Activated CD4-positive, alpha-beta T cell treated with anti-CD3 and anti-CD28 coated beads for 36 hours (primary cell): ENCODE measurements around the gene CRY1. TPM values are rescaled to one million over a fixed set of nuclear protein-coding genes. Genes with fewer than 3 reads are reported as not detected.
"Not testable (repeated sequence)": the region's sequence is repeated elsewhere in the genome, so short reads cannot be mapped to it uniquely, and the experiment has no call there.

Experiments
- ATAC-seq: fragments of 200-7000 bp; cut with Tn5 transposase; one replicate; pipeline ENCODE4 v1.10.0; 2021; ENCODE audit warnings: mild to moderate bottlenecking, moderate library complexity
- CTCF ChIA-PET: fragments of 350-600 bp; sonication (Branson Sonifier 250); formaldehyde crosslinking; loops from one replicate; lab custom pipeline; 2021; ENCODE audit warnings: antibody characterized with exemption; lab: Charles Lee
- POLR2A ChIA-PET: fragments of 350-600 bp; sonication (Branson Sonifier 250); formaldehyde crosslinking; loops from one replicate; lab custom pipeline; 2021; ENCODE audit warnings: antibody characterized with exemption, inconsistent platforms; lab: Charles Lee
- DNase-seq: peaks from one replicate; pipeline ENCODE4 v3.0.0-alpha.2; 2020
- H3K27ac Mint-ChIP-seq: one replicate; pipeline ENCODE4 v1.8.0; 2021; ENCODE audit warnings: mixed read lengths
- H3K27me3 Mint-ChIP-seq: one replicate; pipeline ENCODE4 v1.8.0; 2021; ENCODE audit warnings: mixed read lengths
- H3K36me3 Mint-ChIP-seq: one replicate; pipeline ENCODE4 v1.8.0; 2021; ENCODE audit warnings: low read depth, mixed read lengths
- H3K4me1 Mint-ChIP-seq: one replicate; pipeline ENCODE4 v1.8.0; 2021; ENCODE audit warnings: mixed read lengths
- H3K4me3 Mint-ChIP-seq: one replicate; pipeline ENCODE4 v1.8.0; 2021; ENCODE audit warnings: mild to moderate bottlenecking, moderate library complexity, mixed read lengths
- H3K9me3 Mint-ChIP-seq: one replicate; pipeline ENCODE4 v1.8.0; 2021; ENCODE audit warnings: low read depth, mixed read lengths
- intact Hi-C, 2 experiments: fragments of 100-400 bp; cut with DNase I in 1 of 2; cut with micrococcal nuclease in 1 of 2; formaldehyde crosslinking; loops; one replicate each; pipeline versions ENCODE4 v1.14.2 to v1.15.1; 2022 to 2024; cut with DNase I, micrococcal nuclease
- total RNA-seq, 2 experiments: library from RNA; stranded (reverse); gene quantifications; one replicate each; pipeline ENCODE4 v1.2.3, GENCODE V29; 2021

The CRY1 gene
- total RNA-seq, 2 experiments from 2014 or later = 14.8 to 17.7 TPM

DNA sequence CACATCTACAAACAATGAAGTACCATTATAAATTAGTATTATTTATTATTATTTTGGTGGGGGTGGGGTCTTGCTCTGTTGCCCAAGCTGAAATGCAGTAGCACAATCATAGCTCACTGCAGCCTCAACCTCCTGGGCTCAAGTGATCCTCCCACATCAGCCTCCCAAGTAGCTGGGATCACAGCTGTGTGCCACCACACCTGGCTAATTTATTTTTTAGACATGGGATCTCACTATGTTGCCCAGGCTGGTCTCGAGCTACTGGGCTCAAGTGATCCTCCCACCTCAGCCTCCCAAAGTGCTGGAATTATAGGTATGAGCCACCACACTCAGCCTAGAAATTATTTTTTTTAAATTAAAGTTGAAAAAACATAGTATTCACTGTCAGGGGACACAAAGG is 15.0 kb upstream of the CRY1 start:
- H3K4me1 Mint-ChIP-seq, H3K9me3 Mint-ChIP-seq, intact Hi-C loops, ATAC-seq, POLR2A ChIA-PET, H3K27ac Mint-ChIP-seq, H3K4me3 Mint-ChIP-seq, DNase-seq, H3K36me3 Mint-ChIP-seq: not testable (repeated sequence)
- CTCF ChIA-PET = interaction anchor here (0.6 to 1.3 kb wide), 3 partner anchors 23 to 1406 kb away, joined by 3 to 5 read pairs (median 3); no protein-coding TSS in a partner anchor
- peaks cover 13% of the 10 kb centered on the region for H3K27me3 Mint-ChIP-seq

DNA sequence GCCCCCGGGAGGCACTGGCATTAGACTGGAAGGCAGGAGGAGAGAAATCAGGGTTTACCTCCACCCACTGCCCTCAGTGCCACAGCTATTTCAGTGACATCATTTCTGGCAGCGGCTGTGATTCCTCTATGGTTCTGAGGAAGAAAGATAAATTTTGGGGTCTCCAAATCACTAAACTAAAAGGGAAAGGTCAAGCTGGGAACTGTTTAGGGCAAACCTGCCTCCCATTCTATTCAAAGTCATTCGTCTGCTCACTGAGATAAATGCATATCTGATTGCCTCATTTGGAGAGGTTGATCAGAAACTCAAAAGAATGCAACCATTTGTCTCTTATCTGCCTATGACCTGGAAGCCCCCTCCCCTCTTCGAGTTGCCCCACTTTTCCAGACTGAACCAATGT is 14.0 kb upstream of the CRY1 start:
- Mint-ChIP-seq H3K27me3 (peaks cover 9% of the 10 kb centered on the region), H3K36me3 (no peaks in the 10 kb centered on the region), H3K27ac (no peak overlapping the region), H3K4me1 (peaks cover 5% of the 10 kb centered on the region), H3K9me3 (no peaks in the 10 kb centered on the region), H3K4me3 (no peak overlapping the region)
- intact Hi-C loops = no loop called here
- DNase-seq (no peak), ATAC-seq (no peak)
- CTCF ChIA-PET = interaction anchor here (1.1 kb wide), 1 partner anchor 501 kb away, joined by 3 read pairs; no protein-coding TSS in a partner anchor
- POLR2A ChIA-PET = no interaction called here

DNA sequence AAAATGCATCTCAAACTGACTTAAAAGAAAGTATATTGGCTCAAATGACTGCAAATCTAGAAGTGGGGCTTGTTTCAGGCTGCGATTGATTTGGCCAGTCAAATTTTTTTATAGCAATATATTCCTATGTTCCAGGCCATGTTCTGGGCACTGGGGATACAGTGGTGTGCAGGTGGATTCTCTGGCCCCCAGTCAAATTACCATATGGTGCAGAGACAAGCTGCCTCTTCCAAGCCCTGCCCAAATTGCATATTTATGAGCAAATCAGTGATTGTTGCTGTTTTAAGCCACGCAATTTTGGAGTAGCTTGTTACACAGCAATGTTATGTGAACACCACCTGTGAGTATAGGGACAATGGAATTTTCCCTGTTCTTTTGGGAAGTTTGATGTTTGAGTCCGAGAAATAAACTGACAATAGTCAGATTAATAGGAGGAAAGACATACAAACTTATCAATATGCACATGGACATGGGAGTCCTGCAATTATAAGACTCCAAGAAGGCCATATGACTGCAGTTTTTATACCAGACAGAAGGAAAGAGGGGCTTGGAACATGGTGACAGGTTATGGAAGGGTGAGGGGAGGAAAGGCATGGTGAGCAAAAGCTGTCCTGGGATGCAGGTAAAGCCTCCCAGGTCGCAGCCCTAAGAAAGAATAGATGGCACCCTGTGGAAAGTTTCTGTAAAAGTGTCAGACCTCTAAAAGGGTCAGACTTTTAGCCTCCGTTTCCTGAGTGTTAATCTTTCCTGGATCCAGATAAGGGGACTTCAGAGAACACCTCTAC is 13.1 kb upstream of the CRY1 start:
- H3K27me3 Mint-ChIP-seq = peaks cover 9% of the 10 kb centered on the region
- ATAC-seq (no peak), DNase-seq (no peak)
- H3K9me3 Mint-ChIP-seq = no peaks in the 10 kb centered on the region
- ChIA-PET CTCF (interaction anchor here (0.7 to 3.9 kb wide), 3 partner anchors 16 to 1394 kb away, joined by 3 to 37 read pairs (median 3); no protein-coding TSS in a partner anchor), POLR2A (no interaction called here)
- H3K36me3 Mint-ChIP-seq = no peaks in the 10 kb centered on the region
- no peak overlapping the region for H3K4me3 Mint-ChIP-seq
- intact Hi-C loops = no loop called here
- H3K4me1 Mint-ChIP-seq = peaks cover 5% of the 10 kb centered on the region
- H3K27ac Mint-ChIP-seq = no peak overlapping the region

DNA sequence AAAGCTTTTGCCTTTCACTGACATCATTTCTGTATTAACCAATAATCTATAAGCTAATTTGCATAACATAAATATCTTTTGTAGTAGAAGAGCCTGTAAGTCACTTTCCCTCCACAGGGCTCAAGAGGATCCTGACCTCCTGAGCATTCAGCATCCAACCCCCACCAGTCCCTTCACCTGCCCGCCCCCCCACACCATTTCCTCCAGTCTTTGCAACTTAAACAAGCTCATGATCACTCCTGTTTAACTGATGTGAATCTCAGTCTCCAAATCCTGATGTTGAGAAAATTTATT is 12.0 kb upstream of the CRY1 start:
- ChIA-PET POLR2A (no interaction called here), CTCF (interaction anchor here (0.5 to 3.9 kb wide), 8 partner anchors 11 to 150 kb away, joined by 3 to 37 read pairs (median 5); partner anchors contain the start of genes CRY1 and TMEM263)
- no peak for DNase-seq
- no peak for ATAC-seq
- Mint-ChIP-seq H3K9me3 (no peaks in the 10 kb centered on the region), H3K4me1 (peaks cover 5% of the 10 kb centered on the region), H3K36me3 (no peaks in the 10 kb centered on the region), H3K4me3 (no peak overlapping the region), H3K27ac (no peak overlapping the region), H3K27me3 (peaks cover 7% of the 10 kb centered on the region)
- intact Hi-C loops = loop anchor here in 1 of 2 experiments (2.0 kb wide), 1 partner anchor 719 kb away; no protein-coding TSS in a partner anchor

DNA sequence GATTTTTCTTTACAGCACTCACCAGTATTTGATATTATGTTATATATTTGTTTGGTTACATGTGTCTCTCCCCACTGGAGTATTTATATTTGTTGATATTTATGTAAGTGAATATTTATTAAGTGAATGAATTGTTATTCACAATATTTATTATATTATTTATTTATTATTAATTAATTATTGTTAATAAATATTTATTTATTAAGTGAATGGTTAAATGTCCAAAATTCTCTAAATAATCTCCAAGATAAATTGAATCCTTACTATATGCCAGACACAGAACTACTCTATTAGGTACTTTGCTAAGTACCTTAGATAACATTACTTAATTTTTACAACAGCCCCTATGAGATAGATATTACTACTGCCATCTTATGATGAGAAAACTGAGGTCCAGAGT is 10.2 kb upstream of the CRY1 start:
- intact Hi-C loops = loop anchor here in 1 of 2 experiments (5.0 kb wide), 1 partner anchor 716 kb away; no protein-coding TSS in a partner anchor
- Mint-ChIP-seq H3K36me3 (no peaks in the 10 kb centered on the region), H3K9me3 (no peaks in the 10 kb centered on the region), H3K4me3 (no peak overlapping the region), H3K27ac (no peak overlapping the region), H3K27me3 (peaks cover 6% of the 10 kb centered on the region), H3K4me1 (peaks cover 5% of the 10 kb centered on the region)
- DNase-seq = no peak
- CTCF ChIA-PET = interaction anchor here (0.6 to 3.9 kb wide), 5 partner anchors 11 to 425 kb away, joined by 3 to 37 read pairs (median 3); no protein-coding TSS in a partner anchor
- POLR2A ChIA-PET = no interaction called here
- ATAC-seq = no peak

DNA sequence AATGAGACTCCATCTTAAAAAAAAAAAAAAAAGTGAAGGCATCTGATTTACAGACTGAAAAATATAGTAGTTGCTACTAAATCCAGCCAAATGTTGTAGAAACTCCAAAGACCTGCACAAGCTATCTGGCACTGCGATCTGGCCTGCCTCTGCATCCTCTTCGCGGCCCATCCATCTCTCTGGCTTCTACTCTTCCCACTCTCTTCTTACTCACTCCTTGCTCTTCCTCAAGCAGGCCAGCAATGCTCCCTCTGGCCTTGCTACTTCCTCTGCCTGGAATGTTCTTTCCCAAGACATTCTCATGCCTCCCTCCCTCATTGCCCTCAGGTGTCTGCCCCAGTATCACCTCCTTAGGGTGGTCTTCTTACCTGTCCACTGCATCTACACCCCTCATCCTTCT is 9.7 kb upstream of the CRY1 start:
- ATAC-seq (no peak), DNase-seq (no peak)
- Mint-ChIP-seq H3K4me3 (no peak overlapping the region), H3K27ac (no peak overlapping the region), H3K9me3 (no peaks in the 10 kb centered on the region), H3K36me3 (no peaks in the 10 kb centered on the region), H3K27me3 (peaks cover 6% of the 10 kb centered on the region), H3K4me1 (peaks cover 5% of the 10 kb centered on the region)
- intact Hi-C loops = loop anchor here in 1 of 2 experiments (5.0 kb wide), 1 partner anchor 716 kb away; no protein-coding TSS in a partner anchor
- ChIA-PET CTCF (interaction anchor here (0.6 to 3.9 kb wide), 3 partner anchors 12 to 425 kb away, joined by 3 to 37 read pairs (median 3); no protein-coding TSS in a partner anchor), POLR2A (no interaction called here)

DNA sequence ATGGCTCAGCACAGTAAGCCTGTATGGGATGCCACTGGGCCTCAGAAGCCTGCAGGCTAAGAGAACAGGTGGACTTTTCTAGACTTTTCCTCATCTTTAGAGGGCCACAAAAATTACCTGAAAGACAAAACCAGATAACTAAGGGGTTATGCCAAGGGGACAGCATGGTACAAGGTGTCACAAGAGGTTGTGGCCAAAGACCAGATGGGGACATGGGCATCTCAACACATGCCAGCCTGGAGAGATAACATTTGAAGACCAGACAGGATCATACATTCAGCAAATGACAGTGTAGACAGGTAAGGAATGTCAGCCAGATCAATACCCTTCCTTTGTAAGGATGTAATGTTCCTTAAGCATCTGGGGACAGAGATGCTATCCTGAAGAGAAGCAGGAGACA is 8.9 kb upstream of the CRY1 start:
- H3K4me1 Mint-ChIP-seq = peaks cover 5% of the 10 kb centered on the region
- no peak for DNase-seq
- H3K9me3 Mint-ChIP-seq = no peaks in the 10 kb centered on the region
- no peak for ATAC-seq
- H3K36me3 Mint-ChIP-seq = no peaks in the 10 kb centered on the region
- ChIA-PET POLR2A (no interaction called here), CTCF (interaction anchor here (0.6 kb wide), 1 partner anchor 20 kb away, joined by 3 read pairs; no protein-coding TSS in a partner anchor)
- no peak overlapping the region for H3K4me3 Mint-ChIP-seq
- intact Hi-C loops = loop anchor here in 1 of 2 experiments (5.0 kb wide), 1 partner anchor 715 kb away; no protein-coding TSS in a partner anchor
- peaks cover 9% of the 10 kb centered on the region for H3K27me3 Mint-ChIP-seq
- no peak overlapping the region for H3K27ac Mint-ChIP-seq

DNA sequence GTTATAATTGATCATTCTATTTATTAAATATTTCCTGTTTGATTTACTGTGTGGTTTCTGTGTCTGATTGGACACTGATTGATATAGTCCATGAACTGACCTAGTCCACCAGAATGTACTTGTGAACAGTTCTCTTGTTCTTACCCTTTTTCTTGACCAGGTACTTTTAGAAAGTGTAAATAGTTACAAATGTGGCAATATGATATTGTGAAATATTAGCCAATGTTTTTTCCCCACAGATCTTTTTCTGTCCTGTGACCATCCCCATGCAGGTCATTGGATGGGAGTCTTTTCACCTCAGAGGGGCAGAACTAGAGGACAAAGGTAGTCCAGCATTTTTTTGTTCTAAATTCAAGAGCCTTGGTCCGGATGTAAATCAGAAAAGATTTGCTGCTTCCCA is 8.3 kb upstream of the CRY1 start:
- POLR2A ChIA-PET = no interaction called here
- intact Hi-C loops = loop anchor here in 1 of 2 experiments (5.0 kb wide), 1 partner anchor 714 kb away; no protein-coding TSS in a partner anchor
- no peak for DNase-seq
- no peak for ATAC-seq
- H3K27ac Mint-ChIP-seq = no peak overlapping the region
- CTCF ChIA-PET = interaction anchor here (0.6 kb wide), 1 partner anchor 19 kb away, joined by 3 read pairs; no protein-coding TSS in a partner anchor
- H3K36me3 Mint-ChIP-seq = no peaks in the 10 kb centered on the region
- H3K9me3 Mint-ChIP-seq = no peaks in the 10 kb centered on the region
- no peak overlapping the region for H3K4me3 Mint-ChIP-seq
- H3K4me1 Mint-ChIP-seq = peaks cover 5% of the 10 kb centered on the region
- peaks cover 10% of the 10 kb centered on the region for H3K27me3 Mint-ChIP-seq

DNA sequence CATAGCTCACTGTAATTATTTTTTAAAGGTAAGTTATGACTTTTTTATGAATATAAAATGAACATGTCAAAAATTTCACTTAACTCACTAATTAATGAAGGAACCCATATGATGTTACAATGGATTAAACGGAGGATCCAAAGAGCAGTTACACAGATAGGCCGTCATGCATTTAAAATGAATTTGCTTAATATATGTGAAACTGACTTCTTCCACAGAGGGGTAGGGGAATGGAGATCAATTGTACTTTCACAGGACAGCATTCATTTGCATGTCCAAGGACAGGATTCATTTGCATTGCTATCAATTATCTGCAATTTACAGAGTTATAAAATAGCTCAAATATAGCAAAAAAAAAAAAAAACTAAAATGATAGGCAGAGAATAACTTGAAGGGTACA is 6.6 kb upstream of the CRY1 start:
- Mint-ChIP-seq H3K36me3 (peaks cover 3% of the 10 kb centered on the region), H3K27me3 (peaks cover 7% of the 10 kb centered on the region), H3K4me1 (peaks cover 2% of the 10 kb centered on the region), H3K4me3 (no peak overlapping the region), H3K9me3 (peaks cover 6% of the 10 kb centered on the region), H3K27ac (no peak overlapping the region)
- ChIA-PET CTCF (interaction anchor here (0.6 to 1.8 kb wide), 3 partner anchors 9 to 469 kb away, joined by 3 to 8 read pairs (median 4); no protein-coding TSS in a partner anchor), POLR2A (no interaction called here)
- intact Hi-C loops = loop anchor here (5.0 to 10.0 kb wide), 2 partner anchors 713 to 1995 kb away; partner anchors contain the start of gene WASHC4 (in 1 of the 2)
- no peak for ATAC-seq
- DNase-seq = no peak

DNA sequence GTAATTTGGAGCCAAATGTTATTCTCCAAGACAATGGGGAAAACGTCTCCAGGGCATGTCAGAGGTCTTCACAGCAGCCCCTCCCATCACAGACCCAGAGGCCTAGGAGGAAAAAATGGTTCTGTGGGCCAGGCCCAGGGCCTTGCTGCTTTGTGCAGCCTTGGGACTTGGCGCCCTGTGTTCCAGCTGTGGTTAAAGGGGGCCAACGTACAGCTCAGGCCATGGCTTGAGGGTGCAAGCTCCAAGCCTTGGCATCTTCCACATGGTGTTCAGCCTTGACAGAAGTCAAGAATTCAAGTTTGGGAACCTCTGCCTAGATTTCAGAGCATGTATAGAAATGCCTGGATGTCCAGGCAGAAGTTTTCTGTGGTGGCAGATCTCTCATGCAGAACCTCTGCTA is 3.2 kb upstream of the CRY1 start:
- ChIA-PET POLR2A (no interaction called here), CTCF (interaction anchor here (1.2 kb wide), 1 partner anchor 8 kb away, joined by 4 read pairs; no protein-coding TSS in a partner anchor)
- no peak for ATAC-seq
- H3K4me1 Mint-ChIP-seq = peaks cover 3% of the 10 kb centered on the region
- no peak for DNase-seq
- H3K27ac Mint-ChIP-seq = no peak overlapping the region
- H3K27me3 Mint-ChIP-seq = peaks cover 7% of the 10 kb centered on the region
- intact Hi-C loops = loop anchor here in 1 of 2 experiments (10.0 kb wide), 1 partner anchor 1992 kb away; the partner anchor contains the start of gene WASHC4
- peaks cover 6% of the 10 kb centered on the region for H3K9me3 Mint-ChIP-seq
- peaks cover 3% of the 10 kb centered on the region for H3K36me3 Mint-ChIP-seq
- no peak overlapping the region for H3K4me3 Mint-ChIP-seq

DNA sequence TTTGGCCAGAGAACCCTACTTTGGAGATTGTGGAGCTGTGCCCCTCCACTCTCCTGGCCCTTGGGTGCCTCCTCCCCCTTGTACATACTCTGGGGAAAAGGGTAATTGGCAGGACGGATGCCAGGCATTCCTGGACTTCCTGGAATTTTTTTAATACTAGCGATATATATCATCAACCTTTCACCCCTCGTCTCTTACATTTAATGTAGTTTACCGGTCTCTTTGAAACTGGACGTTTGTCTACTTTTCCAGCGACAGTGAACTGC is 767 bp upstream of the CRY1 start:
- H3K4me1 Mint-ChIP-seq = peaks cover 3% of the 10 kb centered on the region
- ChIA-PET CTCF (interaction anchor here (0.6 to 2.4 kb wide), 7 partner anchors 11 to 737 kb away, joined by 3 to 11 read pairs (median 3); partner anchors contain the start of gene POLR3B), POLR2A (interaction anchor here (0.6 to 0.8 kb wide), 2 partner anchors 227 to 454 kb away, joined by 3 read pairs; no protein-coding TSS in a partner anchor)
- H3K9me3 Mint-ChIP-seq = peaks cover 6% of the 10 kb centered on the region
- no peak overlapping the region for H3K4me3 Mint-ChIP-seq
- H3K36me3 Mint-ChIP-seq = peaks cover 3% of the 10 kb centered on the region
- peak overlapping the region; percentile 99 for H3K27ac Mint-ChIP-seq
- peak; percentile 2 for ATAC-seq
- H3K27me3 Mint-ChIP-seq = peaks cover 7% of the 10 kb centered on the region
- DNase-seq = no peak
- intact Hi-C loops = loop anchor here (5.0 to 10.0 kb wide), 6 partner anchors 67 to 1989 kb away; partner anchors contain the start of genes CKAP4 (in 1 of the 2), CORO1C (in 1 of the 2), ISCU (in 1 of the 2) and SART3 (in 1 of the 2)
